Dendritic cell treated with granulocyte-macrophage colony-stimulating factor and Interleukin-4, amounts not matched to agents 40 ng/mL and 50 ng/mL, for 4 days (primary cell): ENCODE results near the gene BPIFB1.

Source experiments
- H3K27ac Mint-ChIP-seq: one replicate; pipeline ENCODE4 v1.8.0; 2022; ENCODE audit warnings: mild to moderate bottlenecking, mixed read lengths
- H3K27me3 Mint-ChIP-seq: one replicate; pipeline ENCODE4 v1.8.0; 2022; ENCODE audit warnings: mild to moderate bottlenecking, mixed read lengths
- H3K36me3 Mint-ChIP-seq: one replicate; pipeline ENCODE4 v1.8.0; 2022; ENCODE audit warnings: low read depth, mixed read lengths
- H3K4me1 Mint-ChIP-seq: one replicate; pipeline ENCODE4 v1.8.0; 2022; ENCODE audit warnings: low read depth, mixed read lengths
- H3K4me3 Mint-ChIP-seq: one replicate; pipeline ENCODE4 v1.8.0; 2022; ENCODE audit warnings: mild to moderate bottlenecking, moderate library complexity, mixed read lengths
- H3K9me3 Mint-ChIP-seq: one replicate; pipeline ENCODE4 v1.8.0; 2022; ENCODE audit warnings: mixed read lengths
- intact Hi-C: fragments of 100-400 bp; cut with micrococcal nuclease; formaldehyde crosslinking; loops from one replicate; pipeline ENCODE4 v1.15.0; 2022

Gene BPIFB1

GRCh38 chr20:33282991-33283555 lies at the start of gene BPIFB1:
BPIFB1 (plus strand) TSS chr20:33283214; CDS start chr20:33286074, 2,860 bp downstream.
- H3K4me1 Mint-ChIP-seq, result peaks cover 1% of the 10 kb centered on the region
- intact Hi-C loops, result no loop called here
- H3K36me3 Mint-ChIP-seq, result no peaks in the 10 kb centered on the region
- H3K27ac Mint-ChIP-seq, result no peak within 1 kb of the TSS
- no peak within 1 kb of the TSS for H3K4me3 Mint-ChIP-seq
- no peaks in the 10 kb centered on the region for H3K9me3 Mint-ChIP-seq
- H3K27me3 Mint-ChIP-seq, result peaks cover 10% of the 10 kb centered on the region

- H3K4me3 Mint-ChIP-seq, result no peak overlapping the region
- peaks cover 9% of the 10 kb centered on the region for H3K4me1 Mint-ChIP-seq
- no peak overlapping the region for H3K27ac Mint-ChIP-seq
- no peaks in the 10 kb centered on the region for H3K36me3 Mint-ChIP-seq
- intact Hi-C loops, result no loop called here
- H3K27me3 Mint-ChIP-seq, result peaks cover 18% of the 10 kb centered on the region
- no peaks in the 10 kb centered on the region for H3K9me3 Mint-ChIP-seq
Observed at GRCh38 chr20:33234050-33234449, 49.0 kb upstream of the BPIFB1 start.

GRCh38 chr20:33235696-33236095 lies 47.3 kb upstream of the BPIFB1 start, which contains the start of gene BPIFA1:
BPIFA1 (plus strand) TSS chr20:33235996; CDS start chr20:33237712, 1,716 bp downstream.
- Mint-ChIP-seq H3K27me3 (peaks cover 19% of the 10 kb centered on the region), H3K27ac (no peak within 1 kb of the TSS), H3K4me1 (no peaks in the 10 kb centered on the region), H3K4me3 (no peak within 1 kb of the TSS), H3K9me3 (no peaks in the 10 kb centered on the region), H3K36me3 (no peaks in the 10 kb centered on the region)
- intact Hi-C loops, result no loop called here

- Mint-ChIP-seq H3K4me1 (no peaks in the 10 kb centered on the region), H3K9me3 (no peaks in the 10 kb centered on the region), H3K4me3 (no peak overlapping the region), H3K27ac (no peak overlapping the region), H3K27me3 (peaks cover 19% of the 10 kb centered on the region), H3K36me3 (no peaks in the 10 kb centered on the region)
- intact Hi-C loops, result no loop called here
Observed at GRCh38 chr20:33236351-33236750, 46.7 kb upstream of the BPIFB1 start.

GRCh38 chr20:33237989-33238388 lies 45.0 kb upstream of the BPIFB1 start:
- intact Hi-C loops, result no loop called here
- Mint-ChIP-seq H3K4me3 (no peak overlapping the region), H3K9me3 (no peaks in the 10 kb centered on the region), H3K4me1 (no peaks in the 10 kb centered on the region), H3K27ac (no peak overlapping the region), H3K27me3 (peaks cover 13% of the 10 kb centered on the region), H3K36me3 (no peaks in the 10 kb centered on the region)

GRCh38 chr20:33239418-33239817 lies 43.6 kb upstream of the BPIFB1 start:
- intact Hi-C loops, result no loop called here
- Mint-ChIP-seq H3K27ac (no peak overlapping the region), H3K36me3 (no peaks in the 10 kb centered on the region), H3K4me1 (no peaks in the 10 kb centered on the region), H3K9me3 (no peaks in the 10 kb centered on the region), H3K27me3 (peaks cover 13% of the 10 kb centered on the region), H3K4me3 (no peak overlapping the region)

- Mint-ChIP-seq H3K4me1 (no peaks in the 10 kb centered on the region), H3K27me3 (peaks cover 13% of the 10 kb centered on the region), H3K27ac (no peak overlapping the region), H3K9me3 (no peaks in the 10 kb centered on the region), H3K4me3 (no peak overlapping the region), H3K36me3 (no peaks in the 10 kb centered on the region)
- intact Hi-C loops, result no loop called here
Observed at GRCh38 chr20:33239979-33240736, 42.9 kb upstream of the BPIFB1 start.

GRCh38 chr20:33240923-33241322 lies 42.1 kb upstream of the BPIFB1 start:
- Mint-ChIP-seq H3K4me1 (no peaks in the 10 kb centered on the region), H3K27ac (no peak overlapping the region), H3K9me3 (no peaks in the 10 kb centered on the region), H3K36me3 (no peaks in the 10 kb centered on the region), H3K4me3 (no peak overlapping the region), H3K27me3 (peaks cover 7% of the 10 kb centered on the region)
- intact Hi-C loops, result no loop called here

GRCh38 chr20:33242319-33243100 lies 40.5 kb upstream of the BPIFB1 start:
- Mint-ChIP-seq H3K4me3 (no peak overlapping the region), H3K9me3 (no peaks in the 10 kb centered on the region), H3K27me3 (peaks cover 1% of the 10 kb centered on the region), H3K4me1 (no peaks in the 10 kb centered on the region), H3K36me3 (no peaks in the 10 kb centered on the region), H3K27ac (no peak overlapping the region)
- intact Hi-C loops, result no loop called here

GRCh38 chr20:33246077-33246476 lies 36.9 kb upstream of the BPIFB1 start:
- intact Hi-C loops, result no loop called here
- Mint-ChIP-seq H3K27ac (no peak overlapping the region), H3K4me3 (no peak overlapping the region), H3K27me3 (no peaks in the 10 kb centered on the region), H3K4me1 (no peaks in the 10 kb centered on the region), H3K9me3 (no peaks in the 10 kb centered on the region), H3K36me3 (no peaks in the 10 kb centered on the region)

GRCh38 chr20:33249456-33249855 lies 33.6 kb upstream of the BPIFB1 start:
- H3K36me3 Mint-ChIP-seq, result no peaks in the 10 kb centered on the region
- intact Hi-C loops, result no loop called here
- no peak overlapping the region for H3K4me3 Mint-ChIP-seq
- peaks cover 3% of the 10 kb centered on the region for H3K4me1 Mint-ChIP-seq
- H3K9me3 Mint-ChIP-seq, result no peaks in the 10 kb centered on the region
- H3K27me3 Mint-ChIP-seq, result no peaks in the 10 kb centered on the region
- no peak overlapping the region for H3K27ac Mint-ChIP-seq

- Mint-ChIP-seq H3K36me3 (no peaks in the 10 kb centered on the region), H3K27ac (no peak overlapping the region), H3K9me3 (no peaks in the 10 kb centered on the region), H3K4me3 (no peak overlapping the region), H3K27me3 (no peaks in the 10 kb centered on the region), H3K4me1 (peaks cover 10% of the 10 kb centered on the region)
- intact Hi-C loops, result no loop called here
Observed at GRCh38 chr20:33250666-33251065, 32.3 kb upstream of the BPIFB1 start.

- H3K4me3 Mint-ChIP-seq, result no peak overlapping the region
- H3K4me1 Mint-ChIP-seq, result peaks cover 10% of the 10 kb centered on the region
- no peaks in the 10 kb centered on the region for H3K9me3 Mint-ChIP-seq
- no peaks in the 10 kb centered on the region for H3K27me3 Mint-ChIP-seq
- intact Hi-C loops, result no loop called here
- no peak overlapping the region for H3K27ac Mint-ChIP-seq
- no peaks in the 10 kb centered on the region for H3K36me3 Mint-ChIP-seq
Observed at GRCh38 chr20:33251496-33251895, 31.5 kb upstream of the BPIFB1 start.

GRCh38 chr20:33252460-33252859 lies 30.6 kb upstream of the BPIFB1 start:
- peaks cover 10% of the 10 kb centered on the region for H3K4me1 Mint-ChIP-seq
- H3K4me3 Mint-ChIP-seq, result no peak overlapping the region
- intact Hi-C loops, result no loop called here
- no peak overlapping the region for H3K27ac Mint-ChIP-seq
- no peaks in the 10 kb centered on the region for H3K27me3 Mint-ChIP-seq
- H3K9me3 Mint-ChIP-seq, result no peaks in the 10 kb centered on the region
- no peaks in the 10 kb centered on the region for H3K36me3 Mint-ChIP-seq
